Left forelimb (tissue), 1 donor: Measurements from ENCODE around the gene EID2B.
A peak's percentile ranks its signal among the peaks of the same experiment; 100 is the strongest.

ENCODE experiments used
- DNase-seq: peaks from one replicate; pipeline ENCODE4 v3.0.0-alpha.2; 2018; ENCODE audit warnings: low spot score

Gene EID2B, protein sequence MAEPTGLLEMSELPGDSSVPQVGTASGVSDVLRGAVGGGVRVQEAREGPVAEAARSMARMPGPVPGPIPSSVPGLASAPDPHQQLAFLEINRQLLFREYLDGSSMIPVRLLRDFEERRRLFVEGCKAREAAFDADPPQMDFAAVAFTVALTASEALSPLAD

DNA sequence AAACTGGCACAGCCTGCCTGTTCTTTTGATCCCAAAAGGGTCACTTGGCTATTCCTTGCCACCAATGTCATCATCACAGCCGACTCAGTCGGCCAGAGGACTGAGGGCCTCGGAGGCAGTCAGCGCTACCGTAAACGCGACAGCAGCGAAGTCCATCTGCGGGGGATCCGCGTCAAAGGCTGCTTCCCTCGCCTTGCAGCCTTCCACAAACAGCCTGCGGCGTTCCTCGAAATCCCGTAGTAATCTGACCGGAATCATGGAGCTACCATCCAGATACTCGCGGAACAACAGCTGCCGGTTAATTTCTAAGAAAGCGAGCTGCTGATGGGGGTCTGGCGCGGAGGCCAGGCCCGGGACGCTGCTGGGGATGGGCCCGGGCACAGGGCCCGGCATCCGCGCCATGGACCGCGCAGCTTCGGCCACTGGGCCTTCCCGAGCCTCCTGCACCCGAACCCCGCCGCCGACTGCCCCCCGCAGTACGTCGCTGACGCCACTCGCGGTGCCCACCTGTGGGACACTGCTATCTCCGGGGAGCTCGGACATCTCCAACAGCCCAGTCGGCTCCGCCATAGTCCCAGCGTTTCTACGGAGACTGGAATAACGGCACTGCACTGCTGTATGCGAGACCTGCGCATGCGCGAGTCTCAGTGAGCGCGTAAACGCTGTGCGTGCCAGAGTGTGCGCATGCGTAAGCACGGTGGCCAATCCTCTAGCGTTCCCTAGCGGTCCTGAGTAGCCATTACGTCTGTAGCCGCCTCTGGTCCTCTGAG lies at the start of gene EID2B:
TSS of gene EID2B (minus strand) at position 620 of the 770 bp plus-strand sequence. CDS start at position 570, 50 bp downstream.
- peak; percentile 96 for DNase-seq

DNA sequence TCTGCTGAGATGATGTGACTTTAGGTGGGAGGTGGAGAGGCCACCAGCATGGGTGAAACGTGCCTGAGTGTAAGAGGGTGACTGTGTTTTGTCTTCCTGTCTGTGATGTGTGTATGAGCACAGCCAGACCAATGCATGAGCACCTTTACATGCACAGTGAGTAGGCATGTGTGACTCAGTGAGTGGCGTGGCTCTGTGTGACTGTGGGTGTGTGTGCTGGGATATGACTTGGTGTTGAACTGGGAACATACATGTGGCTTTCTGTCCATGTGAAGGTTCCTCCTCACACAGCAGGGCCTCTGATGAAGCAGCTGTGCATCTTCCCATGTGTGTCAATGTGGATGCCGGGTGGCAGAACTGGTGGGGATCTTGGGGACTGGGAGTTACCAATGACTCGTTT lies 49.8 kb upstream of the EID2B start:
- DNase-seq, result no peak

DNA sequence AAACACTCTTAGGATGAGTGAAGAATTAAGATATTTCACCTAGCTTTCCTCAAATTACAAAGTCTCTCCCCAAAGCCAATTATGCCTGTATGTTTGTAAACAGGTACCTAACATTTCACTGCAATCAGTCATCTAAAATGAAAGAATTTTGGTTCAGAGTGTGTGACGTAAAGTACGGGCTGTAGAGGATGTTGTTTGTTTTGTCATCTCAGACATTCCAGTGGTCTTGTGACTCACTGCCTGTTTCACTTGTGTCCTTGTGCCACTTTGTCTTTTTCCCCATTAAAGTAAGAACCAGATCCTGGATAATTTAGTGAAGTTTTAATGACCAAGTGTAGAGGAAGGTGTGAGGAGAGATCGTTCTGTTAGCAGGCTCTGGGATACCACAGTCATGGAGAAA lies 36.0 kb upstream of the EID2B start:
- DNase-seq, result no peak

DNA sequence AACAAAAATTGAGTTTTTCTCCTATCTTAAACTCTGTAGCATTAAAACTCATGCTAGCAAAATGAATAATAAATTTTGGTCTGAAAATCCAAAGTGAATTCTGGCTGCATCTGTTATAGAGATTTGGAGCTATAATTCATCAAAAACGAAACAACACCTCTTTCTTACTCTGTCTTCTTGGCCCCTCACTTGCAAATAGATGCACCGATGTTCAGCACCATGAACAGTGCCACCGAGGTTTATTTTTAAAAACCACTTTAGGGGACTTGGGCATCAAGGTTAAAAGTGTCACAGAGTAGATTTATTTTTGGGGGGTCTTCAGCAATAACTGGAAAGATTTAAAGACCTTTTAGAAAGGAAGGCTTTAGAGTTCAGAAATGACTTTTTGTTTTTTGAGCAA lies 33.4 kb upstream of the EID2B start:
- no peak for DNase-seq

DNA sequence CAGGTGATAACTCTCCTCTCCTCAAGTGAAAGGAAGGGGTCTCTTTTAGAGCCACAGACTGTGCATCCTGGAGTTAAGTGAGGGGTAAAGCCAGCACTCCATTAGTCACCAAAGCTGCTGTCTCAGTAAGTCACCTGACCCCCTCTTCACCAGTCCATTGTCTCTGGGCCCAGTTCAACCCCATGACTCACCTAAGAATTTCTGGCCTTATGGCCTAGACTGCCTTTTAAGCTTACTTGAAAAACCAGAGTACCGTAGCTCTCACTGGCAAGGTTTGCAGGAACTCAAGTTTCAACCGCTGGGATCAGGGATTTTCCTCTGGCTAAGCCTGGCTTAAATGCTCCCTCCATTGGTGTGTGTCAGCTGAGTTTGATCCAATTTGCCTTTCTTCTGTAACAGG lies 30.8 kb upstream of the EID2B start:
- no peak for DNase-seq

DNA sequence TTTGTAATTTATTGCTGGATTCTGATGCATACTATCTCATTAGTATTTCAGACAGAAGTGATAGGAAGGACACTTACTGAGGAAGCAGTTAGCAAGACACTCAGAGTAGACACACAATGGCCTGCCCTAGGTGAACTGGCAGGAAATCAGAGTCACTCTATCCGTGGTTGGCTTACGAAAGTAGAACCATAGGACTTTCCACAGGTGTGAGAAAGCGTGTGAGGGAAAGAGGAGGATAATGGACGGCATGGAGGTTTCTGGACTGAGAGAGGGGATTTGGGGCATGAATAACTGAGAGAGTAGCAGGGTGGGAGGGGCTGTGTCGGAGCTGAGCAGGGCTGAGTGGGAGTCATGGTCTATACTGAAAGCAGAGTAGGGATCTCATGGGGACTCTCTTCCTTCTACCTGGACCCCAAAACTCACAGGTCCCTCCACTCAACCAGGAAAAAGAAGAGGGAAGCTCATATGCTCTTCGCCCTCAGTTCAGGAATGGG lies 26.0 kb upstream of the EID2B start:
- DNase-seq, result no peak

DNA sequence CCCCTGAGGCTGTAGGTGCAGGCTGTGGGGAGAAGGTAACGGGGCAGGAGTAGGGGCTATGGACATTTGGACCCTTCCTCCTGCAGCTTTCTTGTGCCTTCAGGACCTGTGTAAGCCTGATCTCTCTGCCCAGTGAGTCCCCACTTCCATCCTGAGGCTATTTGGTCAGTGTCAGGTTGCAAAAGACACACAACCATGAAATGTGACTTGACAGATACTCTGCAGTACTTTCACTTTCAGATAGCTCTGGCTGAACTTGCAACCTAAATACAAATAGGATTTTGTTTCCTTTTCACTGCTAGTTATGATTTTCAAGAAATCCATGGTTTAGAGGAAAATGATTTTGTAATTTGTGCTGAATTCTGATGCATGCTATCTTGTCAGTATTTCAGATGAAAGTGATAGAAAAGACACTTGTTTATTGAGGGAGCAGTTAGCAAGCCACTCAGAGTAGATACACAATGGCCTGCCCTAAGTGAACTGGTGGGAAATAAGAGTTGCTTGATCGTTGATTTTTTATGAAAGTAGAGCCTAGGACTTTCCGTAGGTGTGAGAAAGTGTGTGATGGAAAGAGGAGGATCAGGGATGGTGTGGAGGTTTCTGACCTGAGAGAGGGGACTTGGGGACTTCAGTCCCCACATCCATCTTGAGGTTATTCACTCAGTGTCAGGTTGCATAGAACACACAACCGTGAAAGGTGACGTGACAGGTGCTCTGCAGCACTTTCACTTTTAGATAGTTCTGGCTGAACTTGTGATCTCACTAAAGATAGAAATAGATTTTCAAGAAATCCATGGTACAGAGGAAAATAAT lies 25.4 kb upstream of the EID2B start:
- no peak for DNase-seq

DNA sequence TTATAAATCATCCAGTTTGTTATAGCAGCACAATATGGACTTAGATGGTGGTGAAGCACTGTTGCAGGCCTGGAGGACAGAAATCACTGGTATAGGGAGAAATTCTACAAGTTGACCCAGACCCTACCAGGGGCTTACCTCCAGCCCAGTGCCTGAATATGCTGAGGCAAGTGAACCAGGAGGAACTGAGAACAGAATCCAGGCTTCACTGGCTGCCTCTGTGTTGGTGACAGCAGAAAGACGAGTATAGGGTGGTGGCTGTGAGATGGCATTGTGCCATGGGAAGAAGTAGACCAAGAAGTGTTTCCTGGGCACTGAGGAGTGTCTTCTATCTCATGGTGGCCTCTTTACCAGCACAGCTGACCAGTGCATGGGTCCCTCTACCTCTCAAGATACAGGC lies 23.2 kb upstream of the EID2B start:
- no peak for DNase-seq

DNA sequence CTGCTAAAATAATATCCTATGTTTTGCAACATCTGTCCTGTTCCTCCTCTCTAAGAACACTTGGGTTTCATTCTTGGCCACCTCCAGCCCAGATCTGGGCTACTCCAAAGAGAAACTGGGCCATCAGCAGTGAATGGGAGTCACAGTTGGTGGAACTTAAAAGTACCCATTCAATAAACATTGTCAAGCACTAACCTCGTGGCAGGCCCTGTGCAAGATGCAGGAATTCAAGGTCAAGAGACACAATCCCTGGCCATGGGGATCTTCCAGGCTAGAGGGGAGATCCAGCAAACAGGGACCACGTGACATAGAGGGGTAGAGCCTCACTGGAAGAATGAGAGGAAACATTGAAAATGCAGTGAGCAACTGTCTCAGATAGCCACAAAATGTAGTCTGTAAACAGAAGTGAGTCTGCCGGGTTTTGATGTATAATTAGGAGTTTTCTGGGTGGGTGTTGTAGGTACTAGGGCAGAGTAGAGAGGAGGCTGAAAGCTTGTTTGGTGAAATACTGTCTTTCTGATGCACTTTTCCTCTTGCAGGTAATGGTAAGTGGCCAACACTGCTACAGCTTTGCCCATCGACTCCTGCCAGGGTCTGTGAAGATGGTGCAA lies 22.2 kb upstream of the EID2B start:
- DNase-seq, result no peak

DNA sequence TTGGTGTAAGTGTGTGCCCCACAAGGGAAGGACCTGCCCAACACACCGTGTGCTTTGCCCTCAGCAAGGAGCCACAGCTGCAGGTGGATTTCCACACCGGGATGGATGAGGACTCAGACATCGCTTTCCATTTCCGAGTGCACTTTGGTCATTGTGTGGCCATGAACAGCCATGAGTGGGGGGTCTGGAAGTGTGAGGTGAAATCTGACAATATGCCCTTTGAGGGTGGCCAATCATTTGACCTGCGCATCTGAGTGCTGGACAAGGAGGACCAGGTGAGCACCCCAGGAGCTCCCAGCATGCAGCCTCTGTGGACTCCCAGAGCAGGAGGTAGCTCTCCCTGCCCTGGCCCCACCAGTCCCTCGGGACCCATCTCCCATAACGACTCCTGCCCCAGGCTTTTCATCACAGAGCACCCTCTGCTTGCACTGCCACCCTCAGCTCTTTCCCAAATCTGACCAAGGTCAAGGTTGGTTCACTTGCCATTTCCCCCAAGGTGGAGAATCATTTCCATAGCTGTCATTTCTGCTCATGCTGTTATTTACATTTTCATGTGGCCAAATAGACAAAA lies 20.5 kb upstream of the EID2B start:
- no peak for DNase-seq

DNA sequence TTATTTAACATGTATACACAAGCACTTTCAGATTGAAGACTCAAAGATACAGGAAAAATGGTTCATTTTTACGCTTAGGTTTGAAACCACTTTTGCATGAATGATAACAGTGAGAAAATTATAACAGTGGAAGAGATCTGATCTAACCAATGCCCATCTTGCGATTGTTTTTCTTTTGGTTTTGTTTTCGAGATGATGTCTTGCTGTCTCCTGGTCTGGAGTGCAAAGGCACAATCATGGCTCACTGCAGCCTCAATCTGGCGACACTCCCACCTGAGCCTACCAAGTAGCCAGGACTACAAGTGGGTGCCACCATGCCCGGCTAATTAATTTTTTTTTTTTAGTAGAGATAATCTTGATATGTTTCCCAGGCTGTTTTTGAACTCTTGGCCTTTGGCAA lies 17.5 kb upstream of the EID2B start:
- no peak for DNase-seq

DNA sequence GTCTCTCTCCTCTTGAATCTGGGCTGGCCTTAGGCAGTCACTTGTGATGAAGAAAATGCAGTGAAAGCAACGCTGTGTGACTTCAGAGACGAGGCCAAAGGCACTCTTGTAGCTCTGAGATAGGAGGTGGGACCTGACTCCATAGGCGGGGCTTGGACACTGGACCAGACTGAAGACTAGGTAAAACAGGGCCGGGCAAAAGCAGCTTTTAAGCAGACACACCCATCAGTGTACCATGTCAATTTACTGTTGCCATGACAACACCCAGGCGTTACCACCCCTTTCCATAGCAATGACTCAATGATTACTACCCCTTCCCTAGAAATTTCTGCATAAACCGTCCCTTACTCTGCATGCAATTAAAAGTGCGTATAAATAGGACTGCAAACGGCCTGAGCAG lies 13.9 kb upstream of the EID2B start:
- DNase-seq, result no peak

DNA sequence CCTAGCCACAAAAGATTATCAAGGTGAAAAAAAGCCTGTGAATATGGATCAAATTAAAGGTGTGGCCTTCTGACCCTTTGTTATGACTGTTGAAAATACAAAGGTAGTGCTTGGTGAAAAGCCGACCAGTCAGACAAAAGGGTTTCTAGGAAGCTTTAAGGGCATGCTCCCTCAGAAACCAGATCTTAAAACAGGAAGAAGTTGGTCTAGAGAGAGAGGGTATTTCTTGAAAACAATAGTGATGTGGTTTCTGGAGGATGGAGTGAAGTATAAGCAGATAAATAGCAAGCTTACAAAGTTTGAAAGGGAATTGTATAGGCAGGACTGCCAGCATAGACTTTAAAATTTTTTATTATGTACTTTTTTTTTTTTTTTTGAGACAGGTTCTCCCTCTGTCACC lies 12.3 kb upstream of the EID2B start:
- no peak for DNase-seq

DNA sequence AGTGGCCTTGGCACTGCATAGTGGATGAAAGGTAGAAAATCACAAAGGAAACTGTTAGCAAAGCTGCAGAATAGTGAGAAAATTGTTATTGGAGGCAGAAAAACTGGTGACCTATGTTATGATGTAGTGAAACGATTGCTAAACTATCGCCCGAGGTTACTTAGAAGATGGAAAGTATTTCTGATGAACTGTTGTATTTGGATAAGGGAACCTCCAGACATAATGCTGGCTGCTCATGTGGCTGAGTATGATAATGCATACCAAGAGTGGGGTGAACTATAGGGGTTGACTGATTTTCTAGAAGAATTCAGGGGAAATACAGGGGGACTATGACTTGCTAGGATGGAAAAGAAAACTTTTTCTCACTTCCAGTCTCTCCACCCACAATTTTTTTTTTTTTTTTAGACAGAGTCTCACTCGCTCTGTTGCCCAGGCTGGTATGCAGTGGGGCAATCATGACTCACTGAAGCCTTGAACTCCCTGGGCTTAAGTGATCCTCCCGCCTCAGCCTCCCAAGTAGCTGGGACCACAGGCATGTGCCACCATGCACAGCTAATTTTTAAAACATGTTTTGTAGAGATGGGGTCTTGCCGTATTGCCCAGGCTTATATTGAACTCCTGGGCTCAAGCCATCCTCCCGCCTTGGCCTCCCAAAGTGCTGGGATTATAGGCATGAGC lies 11.7 kb upstream of the EID2B start:
- DNase-seq, result no peak

DNA sequence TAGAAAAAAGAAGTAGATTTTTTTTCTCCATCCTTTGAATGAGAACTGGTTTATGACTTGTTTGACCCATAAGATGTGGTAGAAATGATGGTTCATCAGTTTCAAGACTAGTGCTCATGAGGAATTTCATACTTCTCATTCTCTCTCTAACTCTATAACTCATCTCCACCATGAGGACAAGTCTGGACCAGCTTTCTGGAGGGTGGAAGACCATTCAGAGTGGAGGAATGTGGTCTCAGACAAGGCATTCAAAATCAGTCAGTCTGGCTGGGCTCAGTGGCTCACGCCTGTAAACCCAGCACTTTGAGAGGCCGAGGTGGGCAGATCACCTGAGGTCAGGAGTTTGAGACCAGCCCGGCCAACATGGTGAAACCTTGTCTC lies 10.8 kb upstream of the EID2B start:
- DNase-seq, result no peak

DNA sequence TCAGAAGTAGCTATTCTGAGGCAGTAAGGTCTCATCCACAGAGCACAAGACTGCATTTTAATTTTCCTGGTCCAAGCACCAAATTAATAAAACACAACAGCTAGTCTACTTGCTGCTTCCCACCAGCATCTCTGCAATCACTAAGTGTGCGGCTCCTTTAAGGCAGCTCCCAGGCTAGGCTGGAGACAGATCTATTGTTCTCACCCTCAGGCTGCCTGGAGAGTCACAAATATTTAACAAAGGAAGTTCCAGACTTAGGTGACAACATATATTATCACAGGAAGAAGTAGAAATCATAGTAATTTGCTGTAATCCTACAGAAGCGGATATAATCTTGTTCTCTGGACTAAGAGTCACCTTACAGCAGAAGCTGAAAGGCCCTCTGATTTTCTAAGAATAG lies 9.6 kb upstream of the EID2B start:
- no peak for DNase-seq

DNA sequence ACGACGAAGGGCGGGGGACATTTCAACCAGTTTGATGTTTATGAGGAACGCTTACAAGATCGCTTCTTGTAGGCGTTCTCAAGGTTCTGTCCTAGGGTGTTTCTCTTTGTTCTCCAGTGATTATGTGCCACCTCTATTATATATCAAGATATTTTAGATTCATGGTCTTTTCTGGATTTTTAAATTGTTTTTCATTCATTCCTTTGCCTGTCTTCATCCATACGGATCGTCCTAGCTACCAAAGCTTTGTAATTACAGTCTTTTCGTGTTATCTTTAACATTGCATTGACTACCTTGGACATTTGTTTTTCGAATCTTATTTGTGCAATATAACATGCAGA lies 7.7 kb upstream of the EID2B start:
- DNase-seq, result no peak

DNA sequence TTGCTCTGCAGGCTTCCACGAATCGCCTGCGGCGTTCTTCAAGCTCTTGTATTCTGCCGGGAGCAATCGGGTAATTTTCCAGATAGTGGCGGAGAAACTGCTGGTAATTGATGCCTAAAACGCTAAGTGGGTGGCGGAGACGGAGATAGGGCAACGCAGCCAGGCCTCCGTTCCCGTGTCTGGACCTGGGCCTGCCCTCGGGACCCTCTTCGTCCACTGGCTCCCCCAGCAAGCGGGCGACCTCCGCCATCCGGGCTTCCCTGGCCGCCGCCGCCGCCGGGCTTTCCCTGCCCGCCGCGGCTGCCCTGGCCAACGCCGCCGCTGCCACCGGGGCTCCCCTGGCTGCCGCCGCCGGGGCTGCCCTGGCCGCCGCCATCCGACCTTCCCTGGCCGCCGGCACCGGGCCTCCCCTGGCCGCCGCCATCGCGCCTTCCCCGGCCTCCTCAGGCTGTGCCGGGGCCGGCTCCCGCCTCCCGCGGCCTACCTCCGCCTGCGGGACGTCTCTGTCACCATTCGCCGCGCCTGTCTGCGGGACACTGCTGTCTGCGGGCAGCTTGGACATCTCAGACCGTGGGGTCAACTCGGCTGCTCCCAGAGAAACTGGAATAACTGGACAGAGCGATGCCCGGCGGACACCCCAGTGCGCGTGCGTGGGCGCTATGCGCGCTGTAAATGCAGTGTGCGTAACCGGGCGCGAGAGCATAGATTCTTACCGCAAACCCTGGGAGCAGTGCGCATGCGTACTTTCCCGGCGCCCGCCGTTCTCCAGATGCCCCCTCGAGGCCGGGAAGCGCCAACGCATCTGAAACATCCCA lies 7.1 kb upstream of the EID2B start, which contains the start of gene EID2:
TSS of gene EID2 (minus strand) at position 644 of the 815 bp plus-strand sequence. CDS start at position 562, 82 bp downstream.
- peak; percentile 96 for DNase-seq

DNA sequence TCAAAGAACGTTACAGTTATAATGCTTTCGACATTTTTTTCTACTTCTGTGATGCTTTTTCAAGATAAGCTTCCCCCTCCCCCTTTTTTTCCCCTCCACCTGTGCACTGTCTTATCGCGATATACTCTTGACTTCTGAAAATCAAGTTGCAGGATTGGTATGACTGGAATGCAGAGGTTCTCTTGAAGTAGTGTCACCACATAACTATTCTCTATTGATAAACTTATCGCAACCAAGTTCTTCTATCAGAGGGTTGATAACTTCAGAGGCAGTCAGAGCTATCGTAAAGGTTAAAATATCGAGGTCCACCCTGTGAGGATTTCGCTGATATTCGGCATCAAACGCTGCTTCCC lies 6.5 kb upstream of the EID2B start:
- no peak for DNase-seq

DNA sequence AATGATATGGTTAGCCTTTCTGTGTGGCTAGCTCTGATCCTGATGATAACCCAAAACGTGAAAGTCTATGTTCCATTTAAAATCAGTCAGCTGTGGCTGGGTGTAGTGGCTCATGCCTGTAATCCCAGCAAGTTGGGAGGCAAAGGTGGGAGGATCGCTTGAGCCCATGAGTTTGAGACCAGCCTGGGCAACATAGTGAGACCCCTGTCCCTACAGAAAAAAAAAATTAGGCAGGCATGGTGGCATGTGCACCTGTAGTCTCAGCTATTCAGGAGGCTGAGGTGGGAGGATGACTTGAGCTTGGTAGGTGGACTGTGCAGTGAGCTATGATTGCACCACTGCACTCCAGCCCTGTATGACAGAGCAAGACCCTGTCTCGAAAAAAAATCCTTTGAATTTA lies 1.1 kb upstream of the EID2B start:
- DNase-seq, result peak; percentile 5

DNA sequence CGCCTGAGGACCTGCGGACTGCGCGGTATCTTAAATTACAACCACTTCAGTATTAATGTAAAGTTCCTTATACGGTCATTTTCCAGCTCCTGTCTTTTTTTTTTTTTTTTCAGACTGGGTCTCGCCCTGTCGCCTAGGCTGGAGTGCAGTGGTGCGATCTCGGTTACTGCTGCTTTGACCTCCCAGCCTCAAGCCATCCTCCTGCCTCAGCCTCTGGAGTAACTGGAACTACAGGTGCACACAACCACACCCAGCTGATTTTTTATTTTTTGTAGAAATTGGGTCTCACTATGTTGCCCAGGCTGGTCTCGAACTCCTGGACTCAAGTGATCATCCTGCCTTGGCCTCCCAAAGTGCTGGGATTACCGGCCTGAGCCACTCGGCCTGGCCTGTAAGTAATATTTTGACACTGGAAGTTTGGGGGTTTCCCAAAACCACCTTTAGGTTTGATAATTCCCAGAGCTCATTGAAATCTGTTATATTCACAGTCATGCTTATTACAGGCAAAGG lies 406 bp upstream of the EID2B start:
- DNase-seq, result no peak
